ENCODE measurements around the gene ARIH2.

DNA sequence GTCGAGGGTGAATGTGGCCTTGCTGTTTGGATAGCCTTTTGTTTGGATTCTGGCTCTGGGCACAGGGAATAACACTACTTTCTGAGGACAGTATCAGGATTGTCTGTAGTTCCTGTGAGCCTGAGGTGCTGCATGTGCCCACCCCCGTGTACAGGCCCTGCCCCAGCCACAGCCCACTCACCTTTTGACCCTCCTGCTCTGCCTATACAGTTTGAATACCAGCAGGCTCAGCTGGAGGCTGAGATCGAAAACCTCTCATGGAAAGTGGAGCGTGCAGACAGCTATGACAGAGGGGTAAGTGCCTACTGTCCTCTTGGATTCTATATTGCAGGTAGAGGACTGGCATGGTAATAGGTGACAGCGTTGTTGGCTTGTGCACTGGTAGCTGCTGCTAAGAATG lies 64.0 kb downstream of the ARIH2 start:
- TF ChIP-seq, protein P1, sequence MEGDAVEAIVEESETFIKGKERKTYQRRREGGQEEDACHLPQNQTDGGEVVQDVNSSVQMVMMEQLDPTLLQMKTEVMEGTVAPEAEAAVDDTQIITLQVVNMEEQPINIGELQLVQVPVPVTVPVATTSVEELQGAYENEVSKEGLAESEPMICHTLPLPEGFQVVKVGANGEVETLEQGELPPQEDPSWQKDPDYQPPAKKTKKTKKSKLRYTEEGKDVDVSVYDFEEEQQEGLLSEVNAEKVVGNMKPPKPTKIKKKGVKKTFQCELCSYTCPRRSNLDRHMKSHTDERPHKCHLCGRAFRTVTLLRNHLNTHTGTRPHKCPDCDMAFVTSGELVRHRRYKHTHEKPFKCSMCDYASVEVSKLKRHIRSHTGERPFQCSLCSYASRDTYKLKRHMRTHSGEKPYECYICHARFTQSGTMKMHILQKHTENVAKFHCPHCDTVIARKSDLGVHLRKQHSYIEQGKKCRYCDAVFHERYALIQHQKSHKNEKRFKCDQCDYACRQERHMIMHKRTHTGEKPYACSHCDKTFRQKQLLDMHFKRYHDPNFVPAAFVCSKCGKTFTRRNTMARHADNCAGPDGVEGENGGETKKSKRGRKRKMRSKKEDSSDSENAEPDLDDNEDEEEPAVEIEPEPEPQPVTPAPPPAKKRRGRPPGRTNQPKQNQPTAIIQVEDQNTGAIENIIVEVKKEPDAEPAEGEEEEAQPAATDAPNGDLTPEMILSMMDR (IDR thresholded peaks at IDR 0.05), result no peak
- no peak for TF ChIP-seq POLR2A (IDR thresholded peaks at IDR 0.05)
